K562 (cell line): ENCODE data around the gene MYH6. TPM values are rescaled to one million over a fixed set of nuclear protein-coding genes. Genes with fewer than 3 reads are reported as not detected.
A peak's percentile ranks its signal among the peaks of the same experiment; 100 is the strongest.
"Not testable (repeated sequence)": the region's sequence is repeated elsewhere in the genome, so short reads cannot be mapped to it uniquely, and the experiment has no call there.

ENCODE experiments used
- ATAC-seq: fragments of 200-7000 bp; cut with Tn5 transposase; 3 replicates; pipeline ENCODE4 v1.9.1; 2020; ENCODE audit warnings: moderate library complexity
- BruUV-seq: library from RNA; stranded (reverse); fragments of 400-500 nt; replicated peaks from 2 replicates; lab custom pipeline; 2021; lab: Mats Ljungman, UMichigan
- CTCF ChIA-PET: fragments of 300-600 bp; formaldehyde crosslinking; extraction: SDS; loops from one replicate; lab custom pipeline; 2021; ENCODE audit warnings: low intra/inter-chr PET ratio; lab: Yijun Ruan, JAX
- POLR2A ChIA-PET: fragments of 300-600, 350-650 bp; sonication (Branson Sonifier 250); formaldehyde crosslinking; extraction: SDS; loops from one replicate; lab custom pipeline; 2021; ENCODE audit warnings: antibody characterized with exemption, inconsistent platforms; lab: Yijun Ruan, JAX
- DNase-seq, 4 experiments: peaks; one replicate each; pipeline versions ENCODE4 v3.0.0 to v3.0.0-alpha.2; 2011 to 2018; ENCODE audit warnings: low spot score in 3 of 4, mixed read lengths in 3 of 4; ENCODE audit errors: extremely low read depth in 1 of 4
- FAIRE-seq: peaks from 2 replicates; lab custom pipeline; 2011; peaks lifted over from hg19 to GRCh38; lab: Jason Lieb, UNC
- H2AFZ ChIP-seq: 2 replicates; pipeline ENCODE4 v1.6.0; 2011; ENCODE audit warnings: low read depth, low read length, control low read depth, inconsistent platforms
- H3K27ac ChIP-seq: fragments of 200-600 bp; 3 replicates; pipeline ENCODE4 v1.8.0; 2011; ENCODE audit warnings: low read depth, mild to moderate bottlenecking, control low read depth, inconsistent platforms, low read length, moderate library complexity, mixed read lengths; ENCODE audit errors: extremely low read depth
- H3K27me3 ChIP-seq, 2 experiments: fragments of 300-600 bp in 1 of 2; 2 replicates in 1 of 2; 3 replicates in 1 of 2; pipeline versions ENCODE4 v1.6.0 to v1.8.0; 2011; ENCODE audit warnings: inconsistent platforms in 2 of 2, low read length in 2 of 2, mild to moderate bottlenecking in 1 of 2, mixed read lengths in 1 of 2, moderate library complexity in 1 of 2; ENCODE audit not compliant: control insufficient read depth in 2 of 2, insufficient read depth in 2 of 2
- H3K36me3 ChIP-seq: fragments of 300-600 bp; 3 replicates; pipeline ENCODE4 v1.8.0; 2011; ENCODE audit warnings: mild to moderate bottlenecking, low read length, inconsistent platforms; ENCODE audit not compliant: control insufficient read depth, insufficient read depth
- H3K4me1 ChIP-seq, 2 experiments: fragments of 200-600 bp in 1 of 2; replicated peaks in 1 of 2; 2 replicates in 1 of 2; 3 replicates in 1 of 2; pipeline versions ENCODE4 v1.5.1 to v1.8.0; 2011; ENCODE audit warnings: inconsistent platforms in 2 of 2, low read length in 2 of 2, mild to moderate bottlenecking in 1 of 2, mixed read lengths in 1 of 2, moderate library complexity in 1 of 2; ENCODE audit not compliant: control insufficient read depth in 2 of 2, insufficient read depth in 2 of 2
- H3K4me2 ChIP-seq: 2 replicates; pipeline ENCODE4 v1.6.1; 2011; ENCODE audit warnings: low read length, control low read depth, inconsistent platforms, mixed read lengths; ENCODE audit not compliant: insufficient read depth
- H3K4me3 ChIP-seq: fragments of 200-600 bp; sonication (generic), shearing (Covaris generic); 2 replicates; pipeline ENCODE4 v1.5.1; 2016; ENCODE audit warnings: control low read depth, inconsistent platforms
- H3K79me2 ChIP-seq: fragments of 200-600 bp; 3 replicates; pipeline ENCODE4 v1.8.0; 2011; ENCODE audit warnings: low read length, inconsistent platforms; ENCODE audit not compliant: control insufficient read depth, insufficient read depth
- H3K9ac ChIP-seq, 2 experiments: 2 replicates each; pipeline versions ENCODE4 v1.6.0 to v1.6.1; 2011; ENCODE audit warnings: low read depth in 2 of 2, low read length in 2 of 2, control low read depth in 1 of 2, inconsistent platforms in 1 of 2, mild to moderate bottlenecking in 1 of 2, mixed read lengths in 1 of 2; ENCODE audit not compliant: insufficient read depth in 1 of 2
- H3K9me1 ChIP-seq: one replicate; pipeline ENCODE4 v1.6.0; 2011; ENCODE audit warnings: inconsistent platforms, mild to moderate bottlenecking, low read length, moderate library complexity; ENCODE audit not compliant: control insufficient read depth, insufficient read depth
- H3K9me3 ChIP-seq: replicated peaks from 2 replicates; pipeline ENCODE4 v1.5.1; 2011; ENCODE audit warnings: low read depth, low read length, inconsistent platforms; ENCODE audit not compliant: control insufficient read depth, insufficient read depth
- H4K20me1 ChIP-seq: replicated peaks from 2 replicates; pipeline ENCODE4 v1.6.1; 2011; ENCODE audit warnings: low read length, inconsistent platforms, mixed read lengths; ENCODE audit not compliant: control insufficient read depth, insufficient read depth
- ATF1 ChIP-seq, 2 experiments: fragments of 450-650 bp in 1 of 2; IDR thresholded peaks; 2 replicates each; pipeline ENCODE4 v1.6.1; 2016; ENCODE audit warnings: missing compliant biosample characterization in 1 of 2, missing genetic modification characterization in 1 of 2
- ATF7 ChIP-seq: fragments of 450-650 bp; IDR thresholded peaks from 2 replicates; pipeline ENCODE4 v1.7.1; 2014; ENCODE audit warnings: mild to moderate bottlenecking, moderate library complexity
- NRF1 ChIP-seq, 2 experiments: fragments of 450-650 bp; IDR thresholded peaks in 1 of 2; conservative IDR thresholded peaks in 1 of 2; 2 replicates each; pipeline ENCODE4 v1.6.1; 2014; ENCODE audit warnings: mild to moderate bottlenecking in 2 of 2
- WGBS: fragments of 100-300 bp; shearing (Covaris generic); methylation state at CpG from one replicate; pipeline ENCODE4 v1.1.6; 2016; ENCODE audit warnings: low coverage, mixed read lengths; ENCODE audit not compliant: insufficient coverage; ENCODE audit errors: missing lambda C conversion rate; 5-methylcytosine and 5-hydroxymethylcytosine counted together
- in situ Hi-C: fragments of 300-500 bp; cut with MboI; formaldehyde crosslinking; loops from 4 replicates; pipeline ENCODE4 v1.15.0; 2018; ENCODE audit warnings: inconsistent platforms, mixed read lengths
- intact Hi-C: fragments of 100-400 bp; cut with micrococcal nuclease; formaldehyde crosslinking; loops from 2 replicates; pipeline ENCODE4 v1.14.2; 2022
- polyA plus RNA-seq, 8 experiments: library from polyadenylated mRNA; depleted of rRNA in 4 of 8; stranded (reverse) in 5 of 8; unstranded in 3 of 8; fragments of >200 nt; fragmentation: Nextera tagmentation in 2 of 8; fragmentation: Illumina TruSeq in 1 of 8; extraction: Ambion mirVana in 2 of 8; extraction: Trizol in 1 of 8; gene quantifications; 2 replicates each; pipeline versions ENCODE4 v1.2.1 to v1.2.3, GENCODE V29; 2011 to 2014; ENCODE audit warnings: inconsistent platforms in 1 of 8, missing spikeins in 1 of 8
- total RNA-seq, 7 experiments: library from RNA; depleted of rRNA in 6 of 7; stranded (reverse); fragments of >200 nt in 6 of 7; fragmentation: Illumina TruSeq in 2 of 7; extraction: Trizol in 2 of 7; gene quantifications; 2 replicates each; pipeline versions ENCODE4 v1.2.1 to v1.2.3, GENCODE V29; 2011 to 2021; ENCODE audit warnings: low replicate concordance in 1 of 7
- TF ChIP-seq, protein P1 (sequence below), 2 experiments: fragments of 450-650 bp in 1 of 2; sonication (generic) in 1 of 2; formaldehyde crosslinking in 1 of 2; IDR thresholded peaks in 1 of 2; conservative IDR thresholded peaks in 1 of 2; 2 replicates each; pipeline versions ENCODE4 v1.6.1 to v1.8.1; 2016 to 2023; ENCODE audit warnings: mild to moderate bottlenecking in 2 of 2, moderate library complexity in 2 of 2, inconsistent platforms in 1 of 2, missing genetic modification reagents in 1 of 2

MYH6 gene
- total and polyA plus RNA-seq, 9 of the 15 experiments (the other 6 are each of a cell fraction or from before 2014, with no cell fraction given): not detected

DNA sequence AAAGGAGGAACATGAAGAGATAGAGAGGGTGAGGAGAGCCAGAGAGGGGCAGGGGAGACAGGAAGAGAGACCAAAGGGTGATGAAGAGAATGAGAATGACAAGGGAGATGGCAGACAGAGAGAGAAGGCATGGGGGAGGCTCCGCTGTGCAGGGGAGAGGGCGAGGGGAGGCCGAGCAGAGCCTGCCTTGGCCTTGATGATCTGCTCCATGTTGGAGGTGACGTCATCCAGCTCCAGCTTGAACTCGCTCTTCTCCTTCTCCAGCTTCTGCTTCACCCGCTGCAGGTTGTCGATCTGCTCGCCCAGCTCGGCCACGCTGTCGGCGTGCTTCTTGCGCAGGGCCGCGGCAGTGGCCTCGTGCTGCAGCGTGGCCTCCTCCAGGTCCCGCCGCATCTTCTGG lies 18.2 kb downstream of the MYH6 start:
- in situ Hi-C loops: loop anchor here (10.0 kb wide), 1 partner anchor 125 kb away; no protein-coding TSS in a partner anchor
- H3K9ac ChIP-seq; intact Hi-C loops; H3K9me1 ChIP-seq; CTCF ChIA-PET; H2AFZ ChIP-seq; H3K4me2 ChIP-seq; H3K4me1 ChIP-seq; DNase-seq; H3K79me2 ChIP-seq; H3K27ac ChIP-seq; H3K36me3 ChIP-seq; POLR2A ChIA-PET; BruUV-seq; H3K9me3 ChIP-seq; H3K4me3 ChIP-seq; FAIRE-seq; H4K20me1 ChIP-seq; TF ChIP-seq ATF1 (CRISPR knock-in tag; IDR thresholded peaks at IDR 0.05): not testable (repeated sequence)
- WGBS: 0% methylated on average over 1 of the region's 19 CpGs
- peaks cover 31 to 69% of the 10 kb centered on the region in 2 experiments; a peak in 3 of 5 replicates for H3K27me3 ChIP-seq
- TF ChIP-seq, protein P1, sequence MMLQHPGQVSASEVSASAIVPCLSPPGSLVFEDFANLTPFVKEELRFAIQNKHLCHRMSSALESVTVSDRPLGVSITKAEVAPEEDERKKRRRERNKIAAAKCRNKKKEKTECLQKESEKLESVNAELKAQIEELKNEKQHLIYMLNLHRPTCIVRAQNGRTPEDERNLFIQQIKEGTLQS (IDR thresholded peaks at IDR 0.05): peak; percentile 94
- TF ChIP-seq, protein P1 (CRISPR knock-in tag; conservative IDR thresholded peaks at IDR 0.05): not testable (repeated sequence)
- TF ChIP-seq ATF1 (tag; IDR thresholded peaks at IDR 0.05): peak; percentile 42; the same call in 1 of the 2 replicates
- TF ChIP-seq NRF1 (conservative IDR thresholded peaks at IDR 0.05 in 1 of 2, IDR thresholded peaks at IDR 0.05 in 1 of 2): peak in 1 of 2 experiments; percentile 17; a peak in 1 of 4 replicates
- TF ChIP-seq ATF7: peak; percentile 94
- peak; percentile 54; the same call in 2 of the 3 replicates for ATAC-seq
